ENCODE results near the gene TBC1D2B.

GRCh38 chr15:78061963-78062427 is 15.5 kb downstream of the TBC1D2B start:
- TF ChIP-seq PRDM10 (tag by site-specific recombination; IDR thresholded peaks at IDR 0.05): no peak
- no peak for TF ChIP-seq CTCF (tag by site-specific recombination; IDR thresholded peaks at IDR 0.05)
- TF ChIP-seq ZNF324 (tag by site-specific recombination; IDR thresholded peaks at IDR 0.05): no peak
- TF ChIP-seq KLF1 (tag by site-specific recombination; IDR thresholded peaks at IDR 0.05): no peak
- TF ChIP-seq PBX3 (CRISPR knock-in tag; IDR thresholded peaks at IDR 0.05): no peak
- TF ChIP-seq YY1 (tag by site-specific recombination; IDR thresholded peaks at IDR 0.05): no peak
- no peak for TF ChIP-seq ZNF26 (tag by site-specific recombination; IDR thresholded peaks at IDR 0.05)

Data from HEK293 (cell line).